ENCODE results near the gene KDM7A. TPM values are rescaled to one million over a fixed set of nuclear protein-coding genes. Genes with fewer than 3 reads are reported as not detected.

KDM7A gene
- polyA plus RNA-seq, 1 experiment = 3.8 TPM

DNA sequence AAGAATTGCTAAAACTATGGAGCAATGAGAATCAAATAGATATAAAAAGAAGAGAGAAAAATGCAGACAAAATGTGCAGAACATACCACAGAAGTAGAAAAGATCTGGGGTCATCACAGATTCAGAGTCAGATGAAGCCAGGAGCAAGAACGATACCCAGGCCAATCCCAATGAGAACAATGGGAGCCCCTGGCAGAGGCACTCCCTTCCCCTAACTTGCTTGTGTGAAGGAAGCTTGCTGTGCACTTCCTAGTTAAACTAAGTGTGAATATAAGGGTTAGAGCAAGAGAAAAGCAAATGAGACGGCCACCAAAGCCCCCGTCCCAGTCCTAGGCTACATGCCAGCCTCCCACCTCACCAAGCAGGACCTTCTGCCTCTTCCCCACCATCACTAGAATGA is 126.7 kb downstream of the KDM7A start:
- Histone ChIP-seq H3K4me3 (ENCODE audit: low read depth, low read length) (no peak overlapping the region), H3K27me3 (ENCODE audit: control insufficient read depth, insufficient read depth, low read length) (no peaks in the 10 kb centered on the region), H3K9me3 (ENCODE audit: control insufficient read depth, insufficient read depth, low read length) (no peaks in the 10 kb centered on the region), H3K27ac (ENCODE audit: low read depth, low read length) (no peak overlapping the region)
- CTCF ChIA-PET = no interaction called here
- TF ChIP-seq CTCF (IDR thresholded peaks at IDR 0.05; ENCODE audit: low read depth, low read length) = no peak
- POLR2A ChIA-PET = no interaction called here
- no peak for DNase-seq (ENCODE audit: low read depth, low spot score)

- ChIA-PET POLR2A (no interaction called here), CTCF (no interaction called here)
- Histone ChIP-seq H3K4me3 (ENCODE audit: low read depth, low read length) (no peak overlapping the region), H3K27ac (ENCODE audit: low read depth, low read length) (no peak overlapping the region), H3K27me3 (ENCODE audit: control insufficient read depth, insufficient read depth, low read length) (no peaks in the 10 kb centered on the region), H3K9me3 (ENCODE audit: control insufficient read depth, insufficient read depth, low read length) (no peaks in the 10 kb centered on the region)
- no peak for TF ChIP-seq CTCF (IDR thresholded peaks at IDR 0.05; ENCODE audit: low read depth, low read length)
- no peak for DNase-seq (ENCODE audit: low read depth, low spot score)
Observed at GRCh38 chr7:140049339-140050024, 127.3 kb downstream of the KDM7A start.

- POLR2A ChIA-PET = no interaction called here
- no peak overlapping the region for H3K27ac ChIP-seq (ENCODE audit: low read depth, low read length)
- CTCF ChIA-PET = no interaction called here
Observed at GRCh38 chr7:140048989-140049338, 127.8 kb downstream of the KDM7A start.

DNA sequence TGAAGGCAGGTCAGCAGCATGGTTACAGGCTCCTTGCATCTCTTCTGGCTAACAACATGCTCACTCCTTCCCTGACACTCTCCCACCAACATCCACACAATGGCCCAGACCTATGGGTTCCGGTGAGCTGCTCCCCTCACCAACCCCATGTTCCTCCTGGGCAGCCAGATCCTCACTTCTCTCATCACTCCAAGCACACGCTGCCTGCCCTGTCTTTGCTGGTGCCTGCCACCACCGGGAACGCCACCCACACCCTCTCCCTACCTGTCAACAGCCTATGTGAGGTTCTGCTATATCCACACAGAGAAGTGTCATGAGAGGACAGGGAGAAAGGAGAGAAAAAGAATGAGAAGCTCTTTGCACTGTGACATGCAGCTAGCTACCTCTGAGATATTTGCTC is 128.6 kb downstream of the KDM7A start:
- TF ChIP-seq CTCF (IDR thresholded peaks at IDR 0.05; ENCODE audit: low read depth, low read length) = no peak

More at GRCh38 chr7:140048989-140049338, 127.8 kb downstream of the KDM7A start:
- Histone ChIP-seq H3K9me3 (ENCODE audit: control insufficient read depth, insufficient read depth, low read length) (no peaks in the 10 kb centered on the region), H3K27me3 (ENCODE audit: control insufficient read depth, insufficient read depth, low read length) (no peaks in the 10 kb centered on the region), H3K4me3 (ENCODE audit: low read depth, low read length) (no peak overlapping the region)
- TF ChIP-seq CTCF (IDR thresholded peaks at IDR 0.05; ENCODE audit: low read depth, low read length) = no peak
- DNase-seq (ENCODE audit: low read depth, low spot score) = no peak

DNA sequence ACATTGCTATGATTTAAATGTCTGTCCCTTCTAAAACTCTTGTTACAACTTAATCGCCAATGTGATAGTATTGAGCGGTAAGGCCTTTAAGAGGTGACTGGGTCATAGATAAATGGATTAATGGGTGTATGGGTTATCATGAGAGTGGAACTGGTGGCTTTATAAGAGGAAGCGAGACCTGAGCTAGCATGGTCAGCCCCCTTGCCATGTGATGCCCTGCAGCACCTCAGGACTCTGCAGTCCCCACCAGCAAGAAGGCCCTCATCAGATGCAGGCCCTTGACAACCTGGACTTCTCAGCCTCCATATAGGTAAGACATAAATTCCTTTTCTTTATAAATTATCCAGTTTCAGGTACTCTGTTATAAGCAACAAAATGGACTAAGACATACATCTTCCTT is 129.6 kb downstream of the KDM7A start:
- no peak for DNase-seq (ENCODE audit: low read depth, low spot score)
- CTCF ChIA-PET = no interaction called here
- Histone ChIP-seq H3K9me3 (ENCODE audit: control insufficient read depth, insufficient read depth, low read length) (no peaks in the 10 kb centered on the region), H3K4me3 (ENCODE audit: low read depth, low read length) (no peak overlapping the region), H3K27me3 (ENCODE audit: control insufficient read depth, insufficient read depth, low read length) (no peaks in the 10 kb centered on the region), H3K27ac (ENCODE audit: low read depth, low read length) (no peak overlapping the region)
- TF ChIP-seq CTCF (IDR thresholded peaks at IDR 0.05; ENCODE audit: low read depth, low read length) = no peak
- POLR2A ChIA-PET = no interaction called here

More for the DNA sequence above, 128.6 kb downstream of the KDM7A start:
- no peak for DNase-seq (ENCODE audit: low read depth, low spot score)
- Histone ChIP-seq H3K4me3 (ENCODE audit: low read depth, low read length) (no peak overlapping the region), H3K27ac (ENCODE audit: low read depth, low read length) (no peak overlapping the region), H3K9me3 (ENCODE audit: control insufficient read depth, insufficient read depth, low read length) (no peaks in the 10 kb centered on the region), H3K27me3 (ENCODE audit: control insufficient read depth, insufficient read depth, low read length) (no peaks in the 10 kb centered on the region)
- CTCF ChIA-PET = no interaction called here
- POLR2A ChIA-PET = no interaction called here
